SU-DHL-6 (cell line): ENCODE results near the gene NME8.

ENCODE experiments used
- H2AFZ ChIP-seq: fragments of 200-600 bp; sonication (generic); 2 replicates; pipeline ENCODE4 v1.6.1; 2014; ENCODE audit warnings: low read depth, mild to moderate bottlenecking, moderate library complexity, mixed read lengths, antibody characterized with exemption, low read length; ENCODE audit not compliant: severe bottlenecking
- H3F3A ChIP-seq: fragments of 200-600 bp; shearing (Covaris generic); 2 replicates; pipeline ENCODE4 v1.6.0; 2016; ENCODE audit warnings: antibody characterized with exemption, mild to moderate bottlenecking; ENCODE audit not compliant: insufficient read depth
- H3K27ac ChIP-seq: fragments of 200-600 bp; sonication (generic); 2 replicates; pipeline ENCODE4 v1.5.1; 2016; ENCODE audit warnings: low read depth, mild to moderate bottlenecking, low read length, moderate library complexity, mixed read lengths
- H3K27me3 ChIP-seq: fragments of 200-600 bp; sonication (generic), shearing (Covaris generic); 2 replicates; pipeline ENCODE4 v1.6.0; 2014; ENCODE audit warnings: mild to moderate bottlenecking, low read length
- H3K36me3 ChIP-seq: fragments of 200-600 bp; sonication (generic); 2 replicates; pipeline ENCODE4 v1.6.1; 2014; ENCODE audit warnings: mild to moderate bottlenecking, low read length, mixed read lengths
- H3K4me2 ChIP-seq: fragments of 300-600, 200-600 bp; shearing (Covaris generic), sonication (generic); 2 replicates; pipeline ENCODE4 v1.6.0; 2014; ENCODE audit warnings: low read length, low read depth, mild to moderate bottlenecking; ENCODE audit not compliant: poor library complexity, severe bottlenecking
- H3K4me3 ChIP-seq: fragments of 200-600 bp; sonication (generic); 2 replicates; pipeline ENCODE4 v1.5.1; 2014; ENCODE audit warnings: antibody characterized with exemption, low read length, mild to moderate bottlenecking, mixed read lengths; ENCODE audit not compliant: insufficient read depth, poor library complexity, severe bottlenecking
- H3K79me2 ChIP-seq: fragments of 200-600 bp; sonication (generic); 2 replicates; pipeline ENCODE4 v1.6.1; 2014; ENCODE audit warnings: mild to moderate bottlenecking, low read length, moderate library complexity; ENCODE audit not compliant: insufficient read depth
- H3K9ac ChIP-seq: fragments of 200-600 bp; sonication (generic); 2 replicates; pipeline ENCODE4 v1.7.0; 2014; ENCODE audit warnings: mild to moderate bottlenecking, low read length
- H3K9me2 ChIP-seq: fragments of 200-600 bp; sonication (generic); replicated peaks from 2 replicates; pipeline ENCODE4 v1.6.1; 2014; ENCODE audit warnings: low read length; ENCODE audit not compliant: insufficient read depth
- H3K9me3 ChIP-seq: fragments of 200-600 bp; sonication (generic); 2 replicates; pipeline ENCODE4 v1.6.1; 2014; ENCODE audit warnings: low read length, mixed read lengths; ENCODE audit not compliant: insufficient read depth
- H4K20me1 ChIP-seq: fragments of 200-600 bp; sonication (generic); 2 replicates; pipeline ENCODE4 v1.6.1; 2014; ENCODE audit warnings: low read depth, mild to moderate bottlenecking, antibody characterized with exemption, low read length, moderate library complexity, mixed read lengths
- EZH2phosphoT487 ChIP-seq: fragments of 200-600 bp; sonication (generic), shearing (Covaris generic); conservative IDR thresholded peaks from 2 replicates; pipeline ENCODE4 v1.6.1; 2018; ENCODE audit warnings: mild to moderate bottlenecking, antibody characterized with exemption, low read length, moderate library complexity, mixed read lengths
- TF ChIP-seq, protein P1 (sequence below): fragments of 200-600 bp; sonication (generic); IDR thresholded peaks from one replicate; pipeline ENCODE4 v1.5.1; 2017; ENCODE audit warnings: antibody characterized with exemption, mild to moderate bottlenecking, low read length, moderate library complexity; ENCODE audit not compliant: insufficient read depth, poor library complexity, severe bottlenecking

Gene NME8

DNA sequence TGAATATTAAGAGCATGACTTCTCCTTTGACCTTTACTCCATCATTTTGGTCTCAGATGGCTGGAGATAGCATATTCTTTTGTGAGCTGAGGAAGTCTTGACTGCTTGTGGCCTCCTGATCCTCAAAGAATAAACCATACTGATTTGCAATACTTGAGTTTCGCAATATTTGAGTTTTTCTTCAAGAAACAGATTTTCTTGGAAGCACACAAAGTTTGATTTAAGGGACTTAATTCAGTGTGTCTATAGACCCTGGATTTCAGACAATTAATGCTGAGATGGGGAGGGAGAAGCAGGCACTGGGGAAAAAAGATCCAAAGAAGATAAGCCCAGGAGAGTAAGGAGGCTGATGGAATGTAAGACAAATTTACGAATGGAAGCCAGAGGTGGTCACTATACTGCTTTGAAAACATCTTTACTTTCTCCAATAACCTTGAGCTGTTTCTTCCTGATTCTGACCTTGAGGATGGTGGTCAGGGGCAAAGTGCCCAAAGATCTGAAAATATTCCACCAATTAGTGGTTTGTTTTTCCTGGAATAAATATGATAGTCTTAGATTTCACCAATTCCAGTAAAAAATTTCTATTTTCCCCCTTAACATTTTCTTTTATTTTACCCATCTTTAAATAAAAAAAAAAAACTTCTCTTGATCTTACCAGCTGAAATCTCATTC, 79.5 kb downstream of the NME8 start:
- no peaks in the 10 kb centered on the region for H3K79me2 ChIP-seq
- no peak overlapping the region for H2AFZ ChIP-seq
- H3F3A ChIP-seq: no peaks in the 10 kb centered on the region
- no peaks in the 10 kb centered on the region for H3K36me3 ChIP-seq
- H3K9me3 ChIP-seq: no peaks in the 10 kb centered on the region
- H3K4me2 ChIP-seq: no peak overlapping the region
- TF ChIP-seq, protein P1, sequence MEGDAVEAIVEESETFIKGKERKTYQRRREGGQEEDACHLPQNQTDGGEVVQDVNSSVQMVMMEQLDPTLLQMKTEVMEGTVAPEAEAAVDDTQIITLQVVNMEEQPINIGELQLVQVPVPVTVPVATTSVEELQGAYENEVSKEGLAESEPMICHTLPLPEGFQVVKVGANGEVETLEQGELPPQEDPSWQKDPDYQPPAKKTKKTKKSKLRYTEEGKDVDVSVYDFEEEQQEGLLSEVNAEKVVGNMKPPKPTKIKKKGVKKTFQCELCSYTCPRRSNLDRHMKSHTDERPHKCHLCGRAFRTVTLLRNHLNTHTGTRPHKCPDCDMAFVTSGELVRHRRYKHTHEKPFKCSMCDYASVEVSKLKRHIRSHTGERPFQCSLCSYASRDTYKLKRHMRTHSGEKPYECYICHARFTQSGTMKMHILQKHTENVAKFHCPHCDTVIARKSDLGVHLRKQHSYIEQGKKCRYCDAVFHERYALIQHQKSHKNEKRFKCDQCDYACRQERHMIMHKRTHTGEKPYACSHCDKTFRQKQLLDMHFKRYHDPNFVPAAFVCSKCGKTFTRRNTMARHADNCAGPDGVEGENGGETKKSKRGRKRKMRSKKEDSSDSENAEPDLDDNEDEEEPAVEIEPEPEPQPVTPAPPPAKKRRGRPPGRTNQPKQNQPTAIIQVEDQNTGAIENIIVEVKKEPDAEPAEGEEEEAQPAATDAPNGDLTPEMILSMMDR: no peak
- no peak for TF ChIP-seq EZH2phosphoT487
- no peaks in the 10 kb centered on the region for H3K27me3 ChIP-seq
- no peak overlapping the region for H3K27ac ChIP-seq
- H3K9me2 ChIP-seq: no peaks in the 10 kb centered on the region
- H3K4me3 ChIP-seq: no peak overlapping the region
- H4K20me1 ChIP-seq: no peaks in the 10 kb centered on the region
- no peak overlapping the region for H3K9ac ChIP-seq

DNA sequence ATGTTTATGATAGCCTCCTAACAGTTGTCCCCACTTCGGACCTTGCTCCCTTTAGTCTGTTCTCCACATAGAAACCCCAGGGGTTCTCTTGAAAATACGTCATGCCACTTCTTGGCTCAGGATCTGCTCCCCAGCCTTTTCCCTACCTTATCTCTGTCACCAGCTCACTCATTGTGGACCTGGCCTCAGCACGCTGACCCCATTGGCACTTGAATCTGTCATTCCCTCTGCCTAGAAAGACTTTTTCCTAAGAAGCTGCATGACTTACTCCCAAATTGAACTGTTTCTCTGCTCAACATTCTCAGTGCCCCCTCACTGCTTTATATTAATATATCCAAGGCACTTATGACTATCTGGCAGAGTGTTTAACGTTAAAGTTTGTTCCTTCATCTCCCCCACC, 80.5 kb downstream of the NME8 start:
- no peaks in the 10 kb centered on the region for H3K27me3 ChIP-seq
- no peak overlapping the region for H3K4me3 ChIP-seq
- no peak overlapping the region for H2AFZ ChIP-seq
- no peaks in the 10 kb centered on the region for H4K20me1 ChIP-seq
- no peaks in the 10 kb centered on the region for H3F3A ChIP-seq
- no peak overlapping the region for H3K9ac ChIP-seq
- no peak overlapping the region for H3K27ac ChIP-seq
- H3K36me3 ChIP-seq: no peaks in the 10 kb centered on the region
- no peaks in the 10 kb centered on the region for H3K79me2 ChIP-seq
- no peaks in the 10 kb centered on the region for H3K9me2 ChIP-seq
- no peak for TF ChIP-seq EZH2phosphoT487
- no peak overlapping the region for H3K4me2 ChIP-seq
- no peaks in the 10 kb centered on the region for H3K9me3 ChIP-seq

DNA sequence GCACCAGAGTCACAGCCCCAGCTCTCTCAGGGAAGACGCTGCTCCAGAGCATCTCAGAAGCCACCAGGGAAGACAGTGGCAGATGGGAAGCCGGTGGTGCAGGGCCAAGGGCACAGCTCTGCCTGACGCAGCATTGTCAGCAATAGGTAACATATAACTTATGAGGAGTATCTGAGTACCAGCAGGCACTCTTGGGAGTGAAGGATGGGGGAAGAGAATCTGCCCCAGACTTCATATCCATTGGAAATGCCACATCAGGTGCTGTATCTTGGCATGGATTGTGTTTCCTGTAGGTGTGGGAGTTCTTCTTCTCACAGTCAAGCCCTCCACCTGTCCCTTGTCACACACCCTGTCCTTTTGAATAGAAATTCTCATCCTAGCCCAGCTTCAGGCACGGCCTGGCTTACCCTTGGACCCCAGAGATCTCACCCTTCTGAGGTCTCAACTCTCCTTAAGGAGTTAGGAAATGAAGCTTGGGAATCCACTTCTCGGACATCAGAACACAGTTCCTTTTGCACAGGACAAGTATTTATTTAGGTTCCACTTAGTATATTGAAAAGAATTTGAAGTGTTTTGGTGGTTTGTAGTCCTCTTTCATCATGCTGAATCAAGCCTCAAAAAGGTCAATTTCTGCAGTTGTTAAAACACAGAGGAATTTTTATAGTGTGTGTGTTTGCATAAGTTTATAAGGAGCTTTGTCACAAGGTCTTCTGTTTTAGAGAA, 82.0 kb downstream of the NME8 start:
- Histone ChIP-seq H3F3A (no peaks in the 10 kb centered on the region), H4K20me1 (no peaks in the 10 kb centered on the region), H3K27me3 (no peaks in the 10 kb centered on the region), H2AFZ (no peak overlapping the region), H3K79me2 (no peaks in the 10 kb centered on the region), H3K9me3 (no peaks in the 10 kb centered on the region), H3K4me3 (no peak overlapping the region), H3K36me3 (no peaks in the 10 kb centered on the region), H3K27ac (no peak overlapping the region), H3K4me2 (no peak overlapping the region), H3K9me2 (no peaks in the 10 kb centered on the region), H3K9ac (no peak overlapping the region)
- TF ChIP-seq EZH2phosphoT487: no peak
- TF ChIP-seq, protein P1: no peak

DNA sequence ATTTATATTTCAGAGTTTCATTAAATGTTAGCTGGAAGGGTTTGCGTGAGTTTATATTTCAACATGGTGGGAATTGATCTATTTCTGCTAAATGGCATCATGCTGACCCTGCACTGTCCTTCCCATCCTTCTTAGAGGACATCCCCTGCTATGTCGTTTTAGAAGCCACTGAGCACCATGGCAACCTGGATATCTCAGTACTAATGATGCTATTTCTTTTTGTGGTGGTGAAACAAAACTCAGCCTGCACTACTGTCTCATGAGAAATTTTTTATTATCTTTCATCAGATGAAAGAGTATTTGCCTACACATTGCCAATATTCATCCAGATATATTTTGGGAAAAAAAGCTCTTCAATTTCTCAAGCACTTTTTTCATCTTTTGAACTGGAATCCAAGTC, 84.1 kb downstream of the NME8 start:
- no peaks in the 10 kb centered on the region for H3K79me2 ChIP-seq

More for the DNA sequence above, 84.1 kb downstream of the NME8 start:
- no peak for TF ChIP-seq EZH2phosphoT487
- TF ChIP-seq, protein P1: no peak
- Histone ChIP-seq H3K27ac (no peak overlapping the region), H3K4me3 (no peak overlapping the region), H2AFZ (no peak overlapping the region), H3K9me2 (no peaks in the 10 kb centered on the region), H3K36me3 (no peaks in the 10 kb centered on the region), H3K9ac (no peak overlapping the region), H3K4me2 (no peak overlapping the region), H4K20me1 (no peaks in the 10 kb centered on the region), H3F3A (no peaks in the 10 kb centered on the region), H3K9me3 (no peaks in the 10 kb centered on the region), H3K27me3 (no peaks in the 10 kb centered on the region)
